ENCODE results near the gene PLEKHG4. TPM values are rescaled to one million over a fixed set of nuclear protein-coding genes. Genes with fewer than 3 reads are reported as not detected.

The PLEKHG4 gene
- total RNA-seq, 1 donor from 2014 or later: 12.4 TPM

GRCh38 chr16:67284699-67285646 lies 5.6 kb downstream of the PLEKHG4 start:
- H3K27ac ChIP-seq: no peak overlapping the region
- peaks cover 12% of the 10 kb centered on the region for H3K36me3 ChIP-seq
- no peaks in the 10 kb centered on the region for H3K9me3 ChIP-seq
- ATAC-seq: peak; percentile 44 to 73
- H3K4me1 ChIP-seq: peaks cover under 1% of the 10 kb centered on the region
- peak; percentile 24 for DNase-seq
- peak; percentile 25 for TF ChIP-seq CTCF (IDR thresholded peaks at IDR 0.05)
- intact Hi-C loops (cut with DNase I): no loop called here
- H3K4me3 ChIP-seq: no peak overlapping the region
- no peaks in the 10 kb centered on the region for H3K27me3 ChIP-seq (ENCODE audit: low read depth)

DNA sequence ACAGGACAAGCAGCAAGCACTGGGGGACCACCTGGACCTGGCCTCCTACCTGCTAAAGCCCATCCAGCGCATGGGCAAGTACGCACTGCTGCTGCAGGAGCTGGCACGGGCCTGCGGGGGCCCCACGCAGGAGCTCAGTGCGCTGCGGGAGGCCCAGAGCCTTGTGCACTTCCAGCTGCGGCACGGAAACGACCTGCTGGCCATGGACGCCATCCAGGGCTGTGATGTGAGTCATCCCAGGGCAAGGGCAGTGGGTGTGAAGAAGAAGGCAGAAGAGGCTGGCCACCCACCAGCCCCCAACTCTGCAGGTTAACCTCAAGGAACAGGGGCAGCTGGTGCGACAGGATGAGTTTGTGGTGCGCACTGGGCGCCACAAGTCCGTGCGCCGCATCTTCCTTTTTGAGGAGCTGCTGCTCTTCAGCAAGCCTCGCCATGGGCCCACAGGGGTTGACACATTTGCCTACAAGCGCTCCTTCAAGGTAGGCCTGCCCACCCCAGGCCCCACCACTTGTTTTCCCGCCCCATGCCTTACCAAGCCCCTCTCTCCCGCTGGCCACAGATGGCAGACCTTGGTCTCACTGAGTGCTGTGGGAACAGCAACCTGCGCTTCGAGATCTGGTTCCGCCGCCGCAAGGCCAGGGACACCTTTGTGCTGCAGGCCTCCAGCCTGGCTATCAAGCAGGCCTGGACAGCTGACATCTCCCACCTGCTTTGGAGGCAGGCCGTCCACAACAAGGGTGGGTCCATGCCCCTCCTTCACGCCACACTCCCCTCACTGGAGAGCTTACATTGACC lies 7.3 kb downstream of the PLEKHG4 start:
- intact Hi-C loops (cut with DNase I): no loop called here

GRCh38 chr16:67287960-67288359 lies 8.6 kb downstream of the PLEKHG4 start:
- DNase-seq (no peak), ATAC-seq (no peak)
- Histone ChIP-seq H3K4me1 (no peaks in the 10 kb centered on the region), H3K36me3 (peaks cover 8% of the 10 kb centered on the region), H3K27ac (no peak overlapping the region), H3K27me3 (ENCODE audit: low read depth) (no peaks in the 10 kb centered on the region), H3K9me3 (no peaks in the 10 kb centered on the region), H3K4me3 (no peak overlapping the region)
- intact Hi-C loops (cut with DNase I): no loop called here
- no peak for TF ChIP-seq CTCF (IDR thresholded peaks at IDR 0.05)

More for the DNA sequence above, 7.3 kb downstream of the PLEKHG4 start:
- DNase-seq: no peak
- Histone ChIP-seq H3K4me1 (no peaks in the 10 kb centered on the region), H3K4me3 (no peak overlapping the region), H3K27ac (no peak overlapping the region), H3K36me3 (peaks cover 12% of the 10 kb centered on the region), H3K27me3 (ENCODE audit: low read depth) (no peaks in the 10 kb centered on the region), H3K9me3 (no peaks in the 10 kb centered on the region)
- no peak for ATAC-seq
- TF ChIP-seq CTCF (IDR thresholded peaks at IDR 0.05): no peak

GRCh38 chr16:67291461-67291860 lies 12.1 kb downstream of the PLEKHG4 start:
- no peak for DNase-seq

More at GRCh38 chr16:67291461-67291860, 12.1 kb downstream of the PLEKHG4 start:
- ATAC-seq: no peak
- intact Hi-C loops (cut with DNase I): no loop called here
- peaks cover 4% of the 10 kb centered on the region for H3K36me3 ChIP-seq
- no peak for TF ChIP-seq CTCF (IDR thresholded peaks at IDR 0.05)
- H3K27ac ChIP-seq: no peak overlapping the region
- no peak overlapping the region for H3K4me3 ChIP-seq
- no peaks in the 10 kb centered on the region for H3K4me1 ChIP-seq
- no peaks in the 10 kb centered on the region for H3K27me3 ChIP-seq (ENCODE audit: low read depth)
- H3K9me3 ChIP-seq: no peaks in the 10 kb centered on the region

Data from lower lobe of right lung (tissue), 2 donors.